Endothelial cell of umbilical vein (primary cell): ENCODE results near the gene LCE1B. TPM values are rescaled to one million over a fixed set of nuclear protein-coding genes. Genes with fewer than 3 reads are reported as not detected.

Experiments
- BruUV-seq: library from RNA; stranded (reverse); fragments of 400-500 nt; replicated peaks from 2 replicates; lab custom pipeline; 2021; lab: Mats Ljungman, UMichigan
- CTCF ChIA-PET: fragments of 300-600, 350-600 bp; sonication (Branson Sonifier 250); formaldehyde crosslinking; loops from one replicate; lab custom pipeline; 2021; ENCODE audit warnings: antibody characterized with exemption, inconsistent platforms; lab: Charles Lee
- POLR2A ChIA-PET: fragments of 300-600, 350-600 bp; sonication (Branson Sonifier 250); formaldehyde crosslinking; loops from one replicate; lab custom pipeline; 2021; ENCODE audit warnings: antibody characterized with exemption, inconsistent platforms; lab: Charles Lee
- DNase-seq: peaks from one replicate; pipeline ENCODE4 v3.0.0-alpha.2; 2011; ENCODE audit warnings: low read depth, low spot score
- FAIRE-seq: peaks from 2 replicates; lab custom pipeline; 2011; peaks lifted over from hg19 to GRCh38; lab: Jason Lieb, UNC
- H2AFZ ChIP-seq: 2 replicates; pipeline ENCODE4 v1.6.0; 2012; ENCODE audit warnings: low read depth, low read length, control low read depth, inconsistent platforms
- H3K27ac ChIP-seq: 2 replicates; pipeline ENCODE4 v1.5.1; 2011; ENCODE audit warnings: low read depth, mild to moderate bottlenecking, control low read depth, low read length, moderate library complexity; ENCODE audit not compliant: insufficient read depth
- H3K27me3 ChIP-seq, 2 experiments: 2 replicates each; pipeline versions ENCODE4 v1.6.0 to v1.6.1; 2011; ENCODE audit warnings: low read length in 2 of 2, mixed read lengths in 1 of 2; ENCODE audit not compliant: control insufficient read depth in 2 of 2, insufficient read depth in 2 of 2
- H3K36me3 ChIP-seq, 2 experiments: 2 replicates in 1 of 2; 3 replicates in 1 of 2; pipeline ENCODE4 v1.5.1; 2011; ENCODE audit warnings: low read length in 2 of 2, mild to moderate bottlenecking in 1 of 2, moderate library complexity in 1 of 2; ENCODE audit not compliant: control insufficient read depth in 2 of 2, insufficient read depth in 2 of 2; ENCODE audit errors: extremely low read depth in 1 of 2
- H3K4me1 ChIP-seq: 3 replicates; pipeline ENCODE4 v1.5.1; 2011; ENCODE audit warnings: mild to moderate bottlenecking, low read length; ENCODE audit not compliant: control insufficient read depth, insufficient read depth; ENCODE audit errors: extremely low read depth
- H3K4me2 ChIP-seq: 2 replicates; pipeline ENCODE4 v1.6.1; 2011; ENCODE audit warnings: low read length, control low read depth, mixed read lengths; ENCODE audit not compliant: insufficient read depth
- H3K4me3 ChIP-seq, 3 experiments: fragments of 200-600 bp in 1 of 3; sonication (generic), shearing (Covaris generic) in 1 of 3; replicated peaks in 1 of 3; 2 replicates each; pipeline ENCODE4 v1.5.1; 2011 to 2016; ENCODE audit warnings: control low read depth in 3 of 3, low read length in 3 of 3, mild to moderate bottlenecking in 2 of 3, inconsistent platforms in 1 of 3, low read depth in 1 of 3, moderate library complexity in 1 of 3; ENCODE audit not compliant: insufficient read depth in 1 of 3
- H3K79me2 ChIP-seq: 2 replicates; pipeline ENCODE4 v1.6.0; 2012; ENCODE audit warnings: low read length, inconsistent platforms; ENCODE audit not compliant: control insufficient read depth, insufficient read depth
- H3K9ac ChIP-seq: replicated peaks from 2 replicates; pipeline ENCODE3; 2011; ENCODE audit warnings: low read length, control low read depth; ENCODE audit not compliant: insufficient read depth; ENCODE audit errors: extremely low read depth
- H3K9me1 ChIP-seq: replicated peaks from 3 replicates; pipeline ENCODE4 v1.6.0; 2011; ENCODE audit warnings: mild to moderate bottlenecking, low read length; ENCODE audit not compliant: control insufficient read depth, insufficient read depth; ENCODE audit errors: extremely low read depth
- H3K9me3 ChIP-seq: replicated peaks from 2 replicates; pipeline ENCODE4 v1.5.1; 2012; ENCODE audit warnings: low read length, inconsistent platforms; ENCODE audit not compliant: control insufficient read depth, insufficient read depth
- H4K20me1 ChIP-seq: replicated peaks from 2 replicates; pipeline ENCODE3; 2011; ENCODE audit warnings: mild to moderate bottlenecking, low read length; ENCODE audit not compliant: control insufficient read depth, insufficient read depth; ENCODE audit errors: extremely low read depth
- FOS ChIP-seq: IDR thresholded peaks from 2 replicates; pipeline ENCODE4 v1.6.1; 2011; ENCODE audit warnings: mild to moderate bottlenecking, low read length, moderate library complexity, borderline replicate concordance; ENCODE audit not compliant: insufficient read depth
- MAX ChIP-seq: IDR thresholded peaks from 2 replicates; pipeline ENCODE4 v1.6.1; 2011; ENCODE audit not compliant: insufficient read depth, insufficient read length
- POLR2A ChIP-seq: IDR thresholded peaks from 2 replicates; pipeline ENCODE4 v1.6.1; 2012; ENCODE audit warnings: low read depth, mild to moderate bottlenecking, control low read depth, low read length
- POLR2AphosphoS5 ChIP-seq: IDR thresholded peaks from 2 replicates; pipeline ENCODE4 v1.6.1; 2012; ENCODE audit warnings: low read depth, mild to moderate bottlenecking, control low read depth, low read length, moderate library complexity; ENCODE audit not compliant: insufficient read depth
- dilution Hi-C: fragments of 300-500 bp; cut with MboI; formaldehyde crosslinking; loops from one replicate; pipeline ENCODE4 v1.15.0; 2019; ENCODE audit warnings: low sequenced_read_pairs; ENCODE audit not compliant: extremely low pct_ligation_motif_present
- intact Hi-C: fragments of 100-400 bp; cut with micrococcal nuclease; formaldehyde crosslinking; loops from one replicate; pipeline ENCODE4 v1.10.0; 2022
- polyA plus RNA-seq, 4 experiments: library from polyadenylated mRNA; depleted of rRNA in 3 of 4; stranded (reverse) in 3 of 4; unstranded in 1 of 4; fragments of >200 nt; gene quantifications; 2 replicates each; pipeline versions ENCODE4 v1.2.1 to v1.2.3, GENCODE V29; 2011 to 2012; ENCODE audit warnings: missing spikeins in 1 of 4
- total RNA-seq: library from RNA; stranded (reverse); gene quantifications from 2 replicates; pipeline ENCODE4 v1.2.3, GENCODE V29; 2021

The LCE1B gene
- total and polyA plus RNA-seq, 2 donors (not counting 3 experiments of a cell fraction or from before 2014, with no cell fraction given), result not detected

- no peak for DNase-seq
- Histone ChIP-seq H3K36me3 (no peaks in the 10 kb centered on the region), H3K9ac (no peak within 1 kb of the TSS), H3K4me1 (no peaks in the 10 kb centered on the region), H3K4me3 (no peak within 1 kb of the TSS), H3K9me3 (no peaks in the 10 kb centered on the region), H3K4me2 (no peak within 1 kb of the TSS), H3K9me1 (no peaks in the 10 kb centered on the region), H3K79me2 (no peaks in the 10 kb centered on the region), H2AFZ (no peak within 1 kb of the TSS), H3K27me3 (no peaks in the 10 kb centered on the region), H4K20me1 (no peaks in the 10 kb centered on the region), H3K27ac (no peak within 1 kb of the TSS)
- no TSS peak for BruUV-seq
- dilution Hi-C loops, result no loop called here
- TF ChIP-seq POLR2AphosphoS5 (no peak), MAX (no peak)
- ChIA-PET CTCF (no interaction called here), POLR2A (no interaction called here)
- intact Hi-C loops, result no loop called here
- FAIRE-seq, result no peak
Observed at GRCh38 chr1:152842556-152842955, 30.8 kb downstream of the LCE1B start, which contains the start of gene LCE6A. LCE6A (plus strand) TSS chr1:152842856; CDS start chr1:152843521, 665 bp downstream.

- H3K27me3 ChIP-seq, result no peaks in the 10 kb centered on the region
- TF ChIP-seq POLR2A (no peak), FOS (no peak)
- H2AFZ ChIP-seq, result no peak overlapping the region
- H3K79me2 ChIP-seq, result no peaks in the 10 kb centered on the region
- H4K20me1 ChIP-seq, result no peaks in the 10 kb centered on the region
- dilution Hi-C loops (no loop called here), intact Hi-C loops (no loop called here)
- H3K9me3 ChIP-seq, result no peaks in the 10 kb centered on the region
- no peak overlapping the region for H3K27ac ChIP-seq
- FAIRE-seq (no peak), DNase-seq (no peak)
- no peak overlapping the region for H3K4me3 ChIP-seq
- BruUV-seq, result no TSS peak
- ChIA-PET POLR2A (no interaction called here), CTCF (interaction anchor here (1.1 to 1.8 kb wide), 3 partner anchors 14 to 364 kb away, joined by 3 to 5 read pairs (median 4); no protein-coding TSS in a partner anchor)
- no peak overlapping the region for H3K4me2 ChIP-seq
- no peaks in the 10 kb centered on the region for H3K4me1 ChIP-seq
- H3K9me1 ChIP-seq, result no peaks in the 10 kb centered on the region
- no peak overlapping the region for H3K9ac ChIP-seq
- H3K36me3 ChIP-seq, result no peaks in the 10 kb centered on the region
Observed at GRCh38 chr1:152855661-152856060, 43.9 kb downstream of the LCE1B start.
